Ishikawa (cell line): ENCODE data around the gene SKI.

Source experiments
- CEBPB ChIP-seq: IDR thresholded peaks from 2 replicates; pipeline ENCODE4 v1.6.1; 2012
- CREB1 ChIP-seq: IDR thresholded peaks from 2 replicates; pipeline ENCODE4 v1.6.1; 2012; ENCODE audit warnings: low read depth
- EGR1 ChIP-seq: IDR thresholded peaks from 2 replicates; pipeline ENCODE4 v1.6.1; 2012
- EP300 ChIP-seq: IDR thresholded peaks from 2 replicates; pipeline ENCODE4 v1.6.1; 2012; ENCODE audit warnings: borderline replicate concordance
- FOXM1 ChIP-seq: IDR thresholded peaks from 2 replicates; pipeline ENCODE4 v1.6.1; 2012; ENCODE audit warnings: low read depth, borderline replicate concordance
- MAX ChIP-seq: IDR thresholded peaks from 2 replicates; pipeline ENCODE4 v1.6.1; 2012
- NFIC ChIP-seq: IDR thresholded peaks from 2 replicates; pipeline ENCODE4 v1.6.1; 2012
- RAD21 ChIP-seq: IDR thresholded peaks from 2 replicates; pipeline ENCODE4 v1.6.1; 2012; ENCODE audit warnings: low read depth
- REST ChIP-seq: IDR thresholded peaks from 2 replicates; pipeline ENCODE4 v1.6.1; 2012; ENCODE audit warnings: low read depth, mild to moderate bottlenecking
- TAF1 ChIP-seq: IDR thresholded peaks from 2 replicates; pipeline ENCODE4 v1.6.1; 2012; ENCODE audit warnings: low read depth, mild to moderate bottlenecking
- TCF12 ChIP-seq: IDR thresholded peaks from 2 replicates; pipeline ENCODE4 v1.6.1; 2012; ENCODE audit warnings: low read depth
- TEAD4 ChIP-seq: IDR thresholded peaks from 2 replicates; pipeline ENCODE4 v1.6.1; 2012
- USF1 ChIP-seq: IDR thresholded peaks from 2 replicates; pipeline ENCODE4 v1.6.1; 2012
- YY1 ChIP-seq: IDR thresholded peaks from 2 replicates; pipeline ENCODE4 v1.6.1; 2012; ENCODE audit warnings: low read depth
- ZBTB7A ChIP-seq: IDR thresholded peaks from 2 replicates; pipeline ENCODE4 v1.6.1; 2012; ENCODE audit warnings: low read depth

SKI gene

DNA sequence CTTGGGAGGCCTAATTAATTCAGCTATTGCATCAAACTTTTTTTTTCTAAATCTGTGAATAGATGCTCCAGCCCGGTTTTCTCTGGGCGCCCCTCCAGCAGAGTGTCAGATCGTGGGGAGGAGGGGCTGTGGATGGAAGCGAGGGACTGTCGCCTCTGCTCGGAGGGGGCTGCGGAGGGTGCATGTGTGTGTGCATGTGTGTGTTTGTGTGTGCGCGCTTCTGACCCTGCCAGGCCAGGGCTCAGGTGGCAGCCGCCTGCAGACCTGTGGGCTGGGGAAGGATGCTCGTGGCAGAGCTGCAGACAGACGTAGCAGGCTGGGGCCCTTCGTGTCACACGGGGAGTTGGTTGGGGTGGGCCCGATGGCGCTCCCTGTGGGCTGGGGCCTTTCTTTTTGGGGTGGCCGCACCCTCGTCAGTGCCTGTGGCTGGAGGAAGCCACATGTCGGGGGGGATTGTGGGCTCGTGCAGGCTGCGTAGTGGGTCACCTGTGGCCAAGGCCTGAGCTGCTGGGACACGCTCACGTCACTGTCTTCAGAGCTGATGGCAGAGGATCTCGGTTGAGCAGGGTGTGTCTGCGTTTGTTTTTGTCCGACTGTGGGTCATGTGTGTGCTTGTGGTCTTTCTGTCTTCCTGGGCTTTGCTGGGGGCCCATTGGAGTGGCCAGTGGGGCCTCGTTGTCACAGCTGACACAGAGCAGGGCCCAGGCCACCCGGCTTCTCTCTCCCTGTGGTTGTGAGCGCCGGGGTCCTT lies 2.8 kb downstream of the SKI start:
- TF ChIP-seq EP300 (no peak), MAX (no peak), EGR1 (no peak), USF1 (no peak), REST (no peak), CEBPB (no peak), TEAD4 (no peak), YY1 (no peak), ZBTB7A (no peak), TCF12 (no peak), FOXM1 (no peak), RAD21 (no peak), TAF1 (no peak), NFIC (no peak), CREB1 (no peak)

GRCh38 chr1:2231532-2232254 lies 3.6 kb downstream of the SKI start:
- TF ChIP-seq NFIC: no peak
- no peak for TF ChIP-seq EGR1
- no peak for TF ChIP-seq FOXM1
- TF ChIP-seq USF1: no peak
- no peak for TF ChIP-seq CEBPB
- TF ChIP-seq CREB1: no peak
- no peak for TF ChIP-seq EP300
- TF ChIP-seq TAF1: no peak
- no peak for TF ChIP-seq MAX
- TF ChIP-seq TCF12: no peak
- TF ChIP-seq REST: no peak
- no peak for TF ChIP-seq TEAD4
- no peak for TF ChIP-seq RAD21
- TF ChIP-seq YY1: no peak
- TF ChIP-seq ZBTB7A: no peak

GRCh38 chr1:2232255-2232915 lies 4.3 kb downstream of the SKI start:
- no peak for TF ChIP-seq YY1
- no peak for TF ChIP-seq USF1
- TF ChIP-seq CEBPB: no peak

DNA sequence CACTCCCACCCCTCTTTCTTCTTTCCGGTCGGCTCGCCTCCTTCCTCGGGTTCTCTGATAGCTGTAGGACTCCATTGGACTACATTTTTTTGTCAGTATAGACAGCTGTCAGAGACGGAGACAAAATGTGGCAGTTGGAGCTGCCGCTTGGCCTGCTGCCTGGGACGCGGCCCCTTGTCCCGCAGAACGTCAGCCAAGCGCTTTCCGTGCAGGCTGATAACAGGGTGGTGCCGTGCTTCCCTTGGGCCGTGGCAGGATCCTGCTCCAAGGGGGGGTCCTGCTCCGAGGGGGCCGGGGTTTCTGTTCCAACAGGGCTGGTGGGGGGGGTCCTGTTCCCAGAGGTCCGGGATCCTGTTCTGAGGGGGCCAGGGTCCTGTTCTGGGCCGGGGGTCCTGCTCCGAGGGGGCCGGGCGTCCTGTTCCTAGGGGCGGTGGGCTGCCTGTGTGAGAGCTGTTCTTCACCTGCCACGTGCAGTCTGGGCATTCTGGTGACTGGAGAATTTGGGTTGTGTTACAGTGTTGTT lies 4.9 kb downstream of the SKI start:
- TF ChIP-seq FOXM1 (no peak), USF1 (no peak), YY1 (no peak), ZBTB7A (no peak), MAX (no peak), CREB1 (no peak), TAF1 (no peak), TCF12 (no peak), EGR1 (no peak), NFIC (no peak), RAD21 (no peak), EP300 (no peak), TEAD4 (no peak), REST (no peak), CEBPB (no peak)
